ENCODE results near the gene SPPL3. TPM values are rescaled to one million over a fixed set of nuclear protein-coding genes. Genes with fewer than 3 reads are reported as not detected.

SPPL3 gene
- total RNA-seq, 2 donors from 2014 or later: 43.5 to 45.7 TPM

- Mint-ChIP-seq H3K4me1 (ENCODE audit: low read depth) (peaks cover 63% of the 10 kb centered on the region), H3K36me3 (ENCODE audit: insufficient read depth in 2 of 2) (no peaks in the 10 kb centered on the region), H3K27me3 (ENCODE audit: low read depth) (no peaks in the 10 kb centered on the region), H3K27ac (peak overlapping the region; percentile 23), H3K4me3 (no peak overlapping the region), H3K9me3 (no peaks in the 10 kb centered on the region)
- ATAC-seq (replicated peaks in 1 of 2) (no peak), DNase-seq (no peak)
These were observed 73.9 kb downstream of the SPPL3 start for GRCh38 chr12:120830052-120830940.

DNA sequence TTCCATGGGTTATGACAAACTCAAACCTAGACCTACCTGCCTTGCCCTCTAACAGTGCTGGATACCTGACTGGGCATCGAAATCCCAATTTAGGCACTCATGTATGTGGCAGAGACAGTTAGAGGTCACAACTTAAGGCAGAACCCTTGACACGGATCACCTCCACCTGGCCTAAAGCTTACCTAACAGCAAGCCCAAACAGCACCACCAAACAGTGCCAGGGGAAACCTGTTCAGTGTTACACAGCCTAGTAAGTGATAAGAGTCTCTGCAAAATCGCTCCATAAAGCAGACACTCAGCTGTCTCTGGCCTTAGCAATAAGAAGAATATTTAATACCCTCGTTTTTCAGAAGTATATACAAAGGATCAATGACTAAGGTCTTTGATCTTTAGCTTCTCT lies 77.8 kb downstream of the SPPL3 start:
- DNase-seq: no peak
- no peaks in the 10 kb centered on the region for H3K27me3 Mint-ChIP-seq (ENCODE audit: low read depth)
- no peaks in the 10 kb centered on the region for H3K36me3 Mint-ChIP-seq (ENCODE audit: insufficient read depth in 2 of 2)
- no peak overlapping the region for H3K4me3 Mint-ChIP-seq
- H3K27ac Mint-ChIP-seq: no peak overlapping the region
- no peaks in the 10 kb centered on the region for H3K9me3 Mint-ChIP-seq
- no peak for ATAC-seq (replicated peaks in 1 of 2)
- H3K4me1 Mint-ChIP-seq (ENCODE audit: low read depth): peaks cover 60% of the 10 kb centered on the region

GRCh38 chr12:120825337-120825736 lies 78.8 kb downstream of the SPPL3 start:
- no peak overlapping the region for H3K4me3 Mint-ChIP-seq
- H3K36me3 Mint-ChIP-seq (ENCODE audit: insufficient read depth in 2 of 2): no peaks in the 10 kb centered on the region

DNA sequence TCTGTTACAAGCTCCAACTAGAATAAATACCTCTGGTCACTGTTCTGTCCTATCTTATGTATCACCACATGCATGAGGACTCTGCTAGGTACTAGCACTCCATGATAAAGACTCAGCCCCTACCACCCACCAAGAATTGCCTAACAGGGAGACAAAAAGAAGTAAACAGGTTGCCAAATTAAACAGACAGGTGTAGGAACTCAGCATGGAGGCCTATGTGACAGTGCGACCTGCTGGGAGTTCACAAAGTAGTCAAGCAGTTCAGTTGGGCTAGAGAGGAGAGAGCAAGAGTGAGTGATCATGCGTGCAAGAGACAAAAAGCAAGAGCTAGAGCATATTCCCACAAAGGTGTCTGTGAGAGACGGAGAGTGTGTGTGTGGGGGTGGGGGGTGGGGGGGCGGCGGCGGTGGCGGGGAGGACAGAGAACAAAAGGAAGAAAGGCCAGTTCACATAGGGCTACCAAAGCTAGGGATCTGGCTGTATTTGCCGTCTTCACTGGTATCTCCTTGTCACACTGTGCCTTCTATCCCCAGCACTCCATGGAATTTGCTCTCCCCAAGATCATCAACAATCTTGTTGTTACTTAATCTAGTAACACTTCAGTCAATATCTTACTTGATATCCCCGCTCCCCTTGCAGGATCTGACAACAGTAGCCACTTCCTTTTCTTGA lies 81.2 kb downstream of the SPPL3 start:
- Mint-ChIP-seq H3K27ac (no peak overlapping the region), H3K4me1 (ENCODE audit: low read depth) (peaks cover 54% of the 10 kb centered on the region), H3K4me3 (peak overlapping the region in 1 of 2 donors; percentile 8), H3K36me3 (ENCODE audit: insufficient read depth in 2 of 2) (no peaks in the 10 kb centered on the region), H3K27me3 (ENCODE audit: low read depth) (no peaks in the 10 kb centered on the region), H3K9me3 (no peaks in the 10 kb centered on the region)
- ATAC-seq (replicated peaks in 1 of 2) (no peak), DNase-seq (no peak)

More at GRCh38 chr12:120825337-120825736, 78.8 kb downstream of the SPPL3 start:
- ATAC-seq (replicated peaks in 1 of 2) (no peak), DNase-seq (no peak)
- Mint-ChIP-seq H3K9me3 (no peaks in the 10 kb centered on the region), H3K4me1 (ENCODE audit: low read depth) (peaks cover 57% of the 10 kb centered on the region), H3K27me3 (ENCODE audit: low read depth) (no peaks in the 10 kb centered on the region), H3K27ac (no peak overlapping the region)

DNA sequence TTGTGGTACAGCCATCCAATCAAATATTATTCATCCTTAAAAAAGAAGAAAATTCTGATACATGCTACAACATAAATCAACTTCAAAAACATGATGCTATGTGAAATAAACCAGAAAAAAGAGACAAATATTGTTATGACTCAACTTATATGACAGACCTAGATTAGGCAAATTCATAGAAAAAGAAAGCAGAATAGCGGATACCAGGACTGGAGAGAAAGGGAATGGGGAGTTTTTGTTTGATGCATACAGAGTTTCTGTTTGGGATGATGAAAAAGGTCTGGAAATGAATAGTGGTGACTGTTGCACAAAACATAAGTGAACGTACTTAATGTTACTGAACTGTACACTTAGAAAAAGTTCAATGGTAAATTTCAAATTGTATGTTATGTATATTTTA lies 82.3 kb downstream of the SPPL3 start:
- no peak for DNase-seq
- H3K27me3 Mint-ChIP-seq (ENCODE audit: low read depth): no peaks in the 10 kb centered on the region
- H3K9me3 Mint-ChIP-seq: no peaks in the 10 kb centered on the region
- peaks cover 59% of the 10 kb centered on the region for H3K4me1 Mint-ChIP-seq (ENCODE audit: low read depth)
- peak overlapping the region; percentile 51 to 55 for H3K4me3 Mint-ChIP-seq
- peak; percentile 77 to 90 for ATAC-seq (replicated peaks in 1 of 2)
- H3K36me3 Mint-ChIP-seq (ENCODE audit: insufficient read depth in 2 of 2): no peaks in the 10 kb centered on the region
- H3K27ac Mint-ChIP-seq: peak overlapping the region; percentile 63

- Mint-ChIP-seq H3K9me3 (no peaks in the 10 kb centered on the region), H3K4me3 (peak overlapping the region; percentile 51 to 55), H3K4me1 (ENCODE audit: low read depth) (peaks cover 50% of the 10 kb centered on the region), H3K27me3 (ENCODE audit: low read depth) (no peaks in the 10 kb centered on the region), H3K27ac (no peak overlapping the region), H3K36me3 (ENCODE audit: insufficient read depth in 2 of 2) (no peaks in the 10 kb centered on the region)
- ATAC-seq (replicated peaks in 1 of 2): peak; percentile 79 to 91
- DNase-seq: peak; percentile 26 to 69
These were observed 83.2 kb downstream of the SPPL3 start for GRCh38 chr12:120820884-120821510.

DNA sequence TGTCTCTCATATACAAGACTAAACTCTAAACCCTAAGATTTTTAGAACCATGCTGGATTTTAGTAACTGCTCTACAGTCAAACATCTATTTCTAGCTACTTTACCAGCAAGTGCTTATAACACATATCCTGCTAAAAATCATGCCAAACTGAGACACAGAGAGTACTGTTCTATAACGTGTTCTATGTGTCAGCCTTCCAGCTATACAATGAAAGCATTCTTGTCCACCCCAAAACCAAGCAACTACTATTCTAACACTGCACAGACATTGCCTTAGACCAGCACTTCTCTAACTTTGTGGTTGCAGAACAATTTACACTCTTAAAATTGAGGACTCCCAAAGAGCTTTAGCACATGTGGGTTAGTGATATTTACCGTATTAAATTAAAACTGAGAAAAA lies 85.7 kb downstream of the SPPL3 start:
- Mint-ChIP-seq H3K4me1 (ENCODE audit: low read depth) (peaks cover 54% of the 10 kb centered on the region), H3K9me3 (no peaks in the 10 kb centered on the region), H3K4me3 (no peak overlapping the region), H3K36me3 (ENCODE audit: insufficient read depth in 2 of 2) (no peaks in the 10 kb centered on the region), H3K27ac (no peak overlapping the region), H3K27me3 (ENCODE audit: low read depth) (no peaks in the 10 kb centered on the region)
- DNase-seq: no peak
- ATAC-seq (replicated peaks in 1 of 2): no peak

DNA sequence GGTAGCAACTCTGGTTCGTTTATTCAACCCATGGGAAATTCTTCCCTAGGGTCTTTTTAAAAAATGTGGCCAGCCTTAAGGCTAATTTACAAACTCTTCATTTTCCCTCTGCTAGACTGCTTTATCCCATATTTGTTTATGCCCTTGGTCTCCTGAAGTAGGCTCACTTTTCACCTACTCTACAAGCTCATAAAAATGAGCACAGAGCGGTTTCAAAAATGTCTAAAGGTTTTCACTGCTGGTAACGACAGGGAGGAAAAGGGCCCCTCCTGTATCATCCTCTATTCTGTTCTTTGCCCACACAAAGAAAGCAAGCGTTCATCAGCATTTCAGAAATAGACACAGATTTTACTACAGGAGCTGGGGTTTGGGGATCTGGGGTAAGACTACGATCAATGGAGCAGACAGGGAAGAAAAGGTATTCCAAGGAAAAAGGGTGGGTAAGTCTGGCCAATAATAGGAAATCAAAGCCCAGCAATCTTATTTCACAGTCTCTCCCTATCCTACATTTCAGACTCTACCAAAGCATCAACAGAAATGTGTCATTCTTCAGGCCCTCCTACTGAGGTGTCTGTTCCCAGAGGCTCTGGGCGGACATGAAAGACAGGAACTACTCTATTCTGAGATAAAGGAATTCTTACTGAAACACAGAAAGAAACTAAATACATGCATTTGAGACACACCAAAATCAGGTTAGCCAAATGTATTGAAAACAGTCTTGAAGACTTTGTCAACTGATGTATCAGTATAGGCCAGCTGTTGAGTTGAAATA lies 86.4 kb downstream of the SPPL3 start:
- no peaks in the 10 kb centered on the region for H3K9me3 Mint-ChIP-seq

GRCh38 chr12:120816363-120816762 lies 87.8 kb downstream of the SPPL3 start:
- ATAC-seq (replicated peaks in 1 of 2) (no peak), DNase-seq (no peak)
- no peak overlapping the region for H3K27ac Mint-ChIP-seq
- no peaks in the 10 kb centered on the region for H3K9me3 Mint-ChIP-seq
- H3K36me3 Mint-ChIP-seq (ENCODE audit: insufficient read depth in 2 of 2): no peaks in the 10 kb centered on the region
- H3K27me3 Mint-ChIP-seq (ENCODE audit: low read depth): no peaks in the 10 kb centered on the region
- H3K4me1 Mint-ChIP-seq (ENCODE audit: low read depth): peaks cover 39% of the 10 kb centered on the region
- H3K4me3 Mint-ChIP-seq: no peak overlapping the region

More for the DNA sequence above, 86.4 kb downstream of the SPPL3 start:
- Mint-ChIP-seq H3K36me3 (ENCODE audit: insufficient read depth in 2 of 2) (no peaks in the 10 kb centered on the region), H3K27me3 (ENCODE audit: low read depth) (no peaks in the 10 kb centered on the region), H3K4me3 (no peak overlapping the region), H3K4me1 (ENCODE audit: low read depth) (peaks cover 50% of the 10 kb centered on the region), H3K27ac (no peak overlapping the region)
- ATAC-seq (replicated peaks in 1 of 2) (no peak), DNase-seq (no peak)

GRCh38 chr12:120814903-120815429 lies 89.2 kb downstream of the SPPL3 start:
- peak overlapping the region; percentile 72 for H3K27ac Mint-ChIP-seq
- H3K4me3 Mint-ChIP-seq: no peak overlapping the region
- DNase-seq (no peak), ATAC-seq (replicated peaks in 1 of 2) (no peak)
- no peaks in the 10 kb centered on the region for H3K27me3 Mint-ChIP-seq (ENCODE audit: low read depth)
- H3K36me3 Mint-ChIP-seq (ENCODE audit: insufficient read depth in 2 of 2): peaks cover 0 to 5% of the 10 kb centered on the region in 2 donors
- peaks cover 38% of the 10 kb centered on the region for H3K4me1 Mint-ChIP-seq (ENCODE audit: low read depth)
- H3K9me3 Mint-ChIP-seq: no peaks in the 10 kb centered on the region

DNA sequence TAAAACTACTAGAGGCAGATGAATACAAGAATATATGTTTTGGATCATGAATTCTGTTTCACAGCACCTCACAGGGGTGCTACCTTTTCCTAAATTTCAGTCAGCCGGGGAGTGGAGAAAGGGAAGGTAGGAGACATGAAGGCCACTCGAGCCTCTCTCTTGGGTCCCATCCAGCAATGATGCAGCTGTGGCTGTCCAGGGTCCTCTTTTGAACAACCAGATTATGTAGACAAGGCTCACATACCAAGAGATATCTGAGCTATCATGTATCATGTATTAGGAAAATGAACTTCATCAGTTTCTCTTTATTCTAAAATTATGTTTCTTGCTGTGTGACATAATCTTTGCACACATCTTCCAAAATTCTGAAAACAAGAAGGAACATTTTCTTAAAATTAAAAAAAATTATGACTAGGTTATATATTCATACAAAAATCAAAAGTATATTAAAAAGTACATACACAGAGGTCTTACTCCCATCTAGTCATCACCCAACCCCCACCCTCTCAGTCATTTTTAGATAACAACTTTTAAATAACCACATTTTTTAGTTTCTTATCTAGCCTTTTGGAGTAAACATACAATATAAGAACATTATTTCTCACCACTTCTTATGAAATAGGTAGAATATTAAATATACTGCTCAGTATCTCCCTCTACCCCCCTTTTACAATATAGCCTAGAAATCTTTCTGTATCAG lies 89.8 kb downstream of the SPPL3 start:
- Mint-ChIP-seq H3K27ac (peak overlapping the region; percentile 72), H3K9me3 (no peaks in the 10 kb centered on the region), H3K27me3 (ENCODE audit: low read depth) (no peaks in the 10 kb centered on the region), H3K36me3 (ENCODE audit: insufficient read depth in 2 of 2) (peaks cover 0 to 6% of the 10 kb centered on the region in 2 donors), H3K4me1 (ENCODE audit: low read depth) (peaks cover 38% of the 10 kb centered on the region), H3K4me3 (no peak overlapping the region)
- DNase-seq: no peak
- no peak for ATAC-seq (replicated peaks in 1 of 2)

DNA sequence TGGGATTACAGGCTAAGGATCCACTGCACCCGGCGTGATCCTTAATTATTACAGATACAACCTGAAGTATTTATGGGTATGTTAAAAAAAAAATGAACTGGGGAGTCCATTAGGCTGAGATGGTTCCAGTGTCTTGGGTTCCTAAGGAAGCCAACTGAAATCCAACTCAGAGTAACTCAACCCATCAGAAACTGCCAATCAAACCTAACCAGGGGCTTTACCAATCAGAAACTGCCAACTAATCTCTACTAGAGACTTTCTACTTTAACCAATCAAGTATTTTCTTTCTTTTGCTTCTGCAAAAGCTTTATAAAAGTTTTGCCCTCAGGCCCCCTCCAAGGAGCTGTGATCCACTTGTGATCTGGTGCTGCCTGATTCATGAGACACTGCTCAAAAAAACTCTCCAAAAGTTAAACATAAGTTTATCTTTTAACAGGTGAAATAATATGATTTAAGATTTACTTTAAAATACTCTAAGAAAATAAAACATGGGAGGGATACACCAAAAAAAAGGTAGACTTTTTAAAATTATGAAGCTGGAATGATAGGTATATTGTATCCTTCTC lies 90.5 kb downstream of the SPPL3 start:
- peaks cover 0 to 6% of the 10 kb centered on the region in 2 donors for H3K36me3 Mint-ChIP-seq (ENCODE audit: insufficient read depth in 2 of 2)
- no peak overlapping the region for H3K4me3 Mint-ChIP-seq
- DNase-seq: no peak
- H3K9me3 Mint-ChIP-seq: no peaks in the 10 kb centered on the region
- no peak overlapping the region for H3K27ac Mint-ChIP-seq
- ATAC-seq (replicated peaks in 1 of 2): no peak
- H3K4me1 Mint-ChIP-seq (ENCODE audit: low read depth): peaks cover 38% of the 10 kb centered on the region
- H3K27me3 Mint-ChIP-seq (ENCODE audit: low read depth): no peaks in the 10 kb centered on the region

All from activated T-cell treated with anti-CD3 and anti-CD28 coated beads, Interleukin-2, amount 50 U/mL, for 72 hours (primary cell).